GM21576 (cell line): ENCODE data around the gene NSMCE3.

Experiments used
- ATAC-seq: cut with Tn5 transposase; IDR thresholded peaks from one replicate; pipeline ENCODE4 v1.9.1; 2021; ENCODE audit warnings: mild to moderate bottlenecking, moderate library complexity; ENCODE audit not compliant: unreplicated experiment

Gene NSMCE3

DNA sequence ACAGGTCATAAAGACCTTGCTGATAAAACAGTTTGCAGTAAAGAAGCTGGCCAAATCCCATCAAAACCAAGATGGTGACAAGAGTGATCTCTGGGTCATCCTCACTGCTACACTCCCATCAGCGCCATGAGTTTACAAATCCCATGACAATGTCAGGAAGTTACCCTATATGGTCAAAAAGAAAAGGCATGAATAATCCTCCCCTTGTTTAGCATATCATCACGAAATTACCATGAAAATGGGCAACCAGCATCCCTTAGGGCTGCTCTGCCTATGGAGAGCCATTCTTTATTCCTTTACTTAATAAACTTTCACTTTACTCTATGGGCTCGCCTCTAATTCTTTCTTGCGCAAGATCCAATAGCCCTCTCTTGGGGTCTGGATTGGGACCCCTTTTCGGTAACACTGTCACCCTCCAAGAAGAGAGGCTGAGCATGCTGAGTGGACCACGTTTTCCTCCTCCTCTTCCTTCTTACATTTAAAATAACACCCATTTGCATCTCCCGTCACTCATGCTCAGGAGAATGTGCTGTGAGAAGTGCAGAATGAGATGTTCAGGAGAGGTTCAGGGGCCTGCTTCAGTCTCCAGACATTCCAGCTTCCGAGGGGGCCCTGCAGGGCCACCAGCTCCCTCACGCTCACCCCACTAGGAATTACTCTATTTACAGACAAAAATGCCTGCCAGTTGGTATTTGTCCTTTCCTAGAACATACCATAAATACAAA, 47.3 kb downstream of the NSMCE3 start:
- ATAC-seq = no peak

DNA sequence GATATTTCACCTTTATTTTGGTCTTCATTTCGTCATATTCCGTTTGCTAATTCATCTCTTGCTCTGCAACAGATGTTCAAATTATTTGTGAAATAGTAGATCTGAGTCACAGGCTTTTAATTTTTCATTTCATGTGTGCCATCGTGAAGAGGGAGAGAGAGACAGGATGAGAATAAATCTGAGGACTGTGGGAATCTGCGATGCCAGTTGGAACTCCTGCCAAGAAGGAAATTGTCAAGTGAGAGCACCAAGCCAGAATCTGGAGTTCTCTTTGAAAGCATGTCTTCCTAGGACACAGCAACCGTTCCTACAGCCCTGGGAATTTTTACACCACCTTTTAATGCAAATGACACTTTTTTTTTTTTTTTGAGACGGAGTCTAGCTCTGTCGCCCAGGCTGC, 48.8 kb downstream of the NSMCE3 start:
- ATAC-seq = no peak

DNA sequence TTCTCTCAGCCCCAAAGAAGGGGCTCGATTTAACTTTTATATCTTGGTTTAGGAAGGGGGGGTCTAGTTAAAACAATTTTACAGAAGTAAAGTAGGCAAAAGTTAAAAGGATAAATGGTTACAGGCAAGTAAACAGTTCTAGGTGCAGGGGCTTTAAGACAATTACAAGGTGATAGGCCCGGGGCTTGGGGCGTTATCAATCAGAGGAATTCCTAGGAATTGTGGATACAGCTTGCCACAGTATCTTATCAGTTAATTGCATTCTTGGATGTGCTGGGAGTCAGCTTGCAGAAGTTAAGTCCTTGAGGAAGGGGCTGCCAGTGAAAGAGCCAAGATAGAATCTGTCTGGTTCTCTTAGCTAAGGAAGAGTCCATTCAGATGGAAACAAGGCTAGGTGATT, 52.7 kb downstream of the NSMCE3 start:
- no peak for ATAC-seq
